Left lung (tissue), 10 donors: ENCODE results near the gene WDR20. TPM values are rescaled to one million over a fixed set of nuclear protein-coding genes. Genes with fewer than 3 reads are reported as not detected.

Experiments used
- ATAC-seq: fragments of 200-7000 bp; cut with Tn5 transposase; one replicate; pipeline ENCODE4 v1.9.1; 2020; ENCODE audit warnings: moderate library complexity
- DNase-seq, 4 donors: peaks; one replicate each; pipeline ENCODE4 v3.0.0-alpha.2; 2013 to 2020
- H3K27ac ChIP-seq, 2 donors: fragments of 200-600 bp; sonication (generic) in 1 of 2; one replicate each; pipeline versions ENCODE4 v1.5.0 to v1.8.0; 2020 to 2021
- H3K27me3 ChIP-seq, 2 donors: fragments of 200-600 bp; sonication (generic) in 1 of 2; one replicate each; pipeline versions ENCODE4 v1.5.0 to v1.8.0; 2020 to 2021
- H3K36me3 ChIP-seq, 2 donors: fragments of 200-600 bp; sonication (generic) in 1 of 2; one replicate each; pipeline versions ENCODE4 v1.5.0 to v1.8.0; 2020 to 2021
- H3K4me1 ChIP-seq, 2 donors: fragments of 200-600 bp; one replicate each; pipeline ENCODE4 v1.8.0; 2021
- H3K4me3 ChIP-seq, 2 donors: fragments of 200-600 bp; sonication (generic) in 1 of 2; one replicate each; pipeline versions ENCODE4 v1.5.0 to v1.8.0; 2020 to 2021; ENCODE audit warnings: mild to moderate bottlenecking in 1 of 2
- H3K9me3 ChIP-seq, 2 donors: fragments of 200-600 bp; sonication (generic) in 1 of 2; one replicate each; pipeline versions ENCODE4 v1.5.0 to v1.8.0; 2020 to 2021
- intact Hi-C, 2 donors: fragments of 100-400 bp; cut with DNase I; formaldehyde crosslinking; loops; one replicate each; pipeline versions ENCODE4 v1.11.2 to v1.14.2; 2022
- polyA plus RNA-seq, 6 donors: library from polyadenylated mRNA; unstranded; fragments of 120-200 nt; gene quantifications; one replicate each; pipeline ENCODE4 v1.2.1, GENCODE V29; 2013; ENCODE audit not compliant: insufficient read length in 6 of 6
- total RNA-seq, 2 donors: library from RNA; stranded (reverse); fragmentation: NEBNext Ultra II Directional; extraction: Animal tissue kit (Norgen Biotek cat#: 25700); gene quantifications; one replicate each; pipeline ENCODE4 v1.2.1, GENCODE V29; 2021
- TF ChIP-seq, protein P1 (sequence below), 2 donors: fragments of 200-600 bp; sonication (generic) in 1 of 2; IDR thresholded peaks; one replicate each; pipeline versions ENCODE4 v1.5.0 to v1.8.0; 2021; ENCODE audit warnings: antibody characterized with exemption in 2 of 2
- donor health status: DM: no; HTN: yes; CAD: no.
- donor health status: DM: no; HTN: no; CAD: no.

WDR20 gene
- total and polyA plus RNA-seq, 8 donors = 22.4 to 28.4 (median 26.2) TPM

DNA sequence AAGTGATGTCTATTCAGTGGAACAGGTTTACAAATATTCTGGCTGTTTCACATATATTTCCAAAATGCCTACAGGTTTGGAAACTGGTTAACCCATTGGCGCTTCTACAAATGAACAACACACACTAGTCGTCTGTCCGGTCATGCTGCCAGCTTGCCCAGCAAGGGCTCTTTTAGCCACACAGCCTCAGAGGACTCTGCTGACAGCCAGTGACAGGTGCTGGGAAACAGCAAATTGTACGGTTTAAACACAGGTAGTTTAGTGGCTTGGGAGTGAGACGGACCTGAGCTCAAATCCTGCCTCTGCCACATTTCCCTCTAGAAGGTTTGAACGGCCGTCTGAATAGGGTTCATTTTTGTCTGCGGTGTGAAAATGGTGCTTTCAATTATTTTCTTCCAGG, 111.5 kb downstream of the WDR20 start:
- Histone ChIP-seq H3K4me1 (no peaks in the 10 kb centered on the region), H3K9me3 (no peaks in the 10 kb centered on the region), H3K27ac (no peak overlapping the region), H3K27me3 (no peaks in the 10 kb centered on the region), H3K4me3 (no peak overlapping the region), H3K36me3 (no peaks in the 10 kb centered on the region)
- TF ChIP-seq, protein P1, sequence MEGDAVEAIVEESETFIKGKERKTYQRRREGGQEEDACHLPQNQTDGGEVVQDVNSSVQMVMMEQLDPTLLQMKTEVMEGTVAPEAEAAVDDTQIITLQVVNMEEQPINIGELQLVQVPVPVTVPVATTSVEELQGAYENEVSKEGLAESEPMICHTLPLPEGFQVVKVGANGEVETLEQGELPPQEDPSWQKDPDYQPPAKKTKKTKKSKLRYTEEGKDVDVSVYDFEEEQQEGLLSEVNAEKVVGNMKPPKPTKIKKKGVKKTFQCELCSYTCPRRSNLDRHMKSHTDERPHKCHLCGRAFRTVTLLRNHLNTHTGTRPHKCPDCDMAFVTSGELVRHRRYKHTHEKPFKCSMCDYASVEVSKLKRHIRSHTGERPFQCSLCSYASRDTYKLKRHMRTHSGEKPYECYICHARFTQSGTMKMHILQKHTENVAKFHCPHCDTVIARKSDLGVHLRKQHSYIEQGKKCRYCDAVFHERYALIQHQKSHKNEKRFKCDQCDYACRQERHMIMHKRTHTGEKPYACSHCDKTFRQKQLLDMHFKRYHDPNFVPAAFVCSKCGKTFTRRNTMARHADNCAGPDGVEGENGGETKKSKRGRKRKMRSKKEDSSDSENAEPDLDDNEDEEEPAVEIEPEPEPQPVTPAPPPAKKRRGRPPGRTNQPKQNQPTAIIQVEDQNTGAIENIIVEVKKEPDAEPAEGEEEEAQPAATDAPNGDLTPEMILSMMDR (IDR thresholded peaks at IDR 0.05) = no peak
- intact Hi-C loops = no loop called here
- ATAC-seq = no peak
- DNase-seq = no peak

DNA sequence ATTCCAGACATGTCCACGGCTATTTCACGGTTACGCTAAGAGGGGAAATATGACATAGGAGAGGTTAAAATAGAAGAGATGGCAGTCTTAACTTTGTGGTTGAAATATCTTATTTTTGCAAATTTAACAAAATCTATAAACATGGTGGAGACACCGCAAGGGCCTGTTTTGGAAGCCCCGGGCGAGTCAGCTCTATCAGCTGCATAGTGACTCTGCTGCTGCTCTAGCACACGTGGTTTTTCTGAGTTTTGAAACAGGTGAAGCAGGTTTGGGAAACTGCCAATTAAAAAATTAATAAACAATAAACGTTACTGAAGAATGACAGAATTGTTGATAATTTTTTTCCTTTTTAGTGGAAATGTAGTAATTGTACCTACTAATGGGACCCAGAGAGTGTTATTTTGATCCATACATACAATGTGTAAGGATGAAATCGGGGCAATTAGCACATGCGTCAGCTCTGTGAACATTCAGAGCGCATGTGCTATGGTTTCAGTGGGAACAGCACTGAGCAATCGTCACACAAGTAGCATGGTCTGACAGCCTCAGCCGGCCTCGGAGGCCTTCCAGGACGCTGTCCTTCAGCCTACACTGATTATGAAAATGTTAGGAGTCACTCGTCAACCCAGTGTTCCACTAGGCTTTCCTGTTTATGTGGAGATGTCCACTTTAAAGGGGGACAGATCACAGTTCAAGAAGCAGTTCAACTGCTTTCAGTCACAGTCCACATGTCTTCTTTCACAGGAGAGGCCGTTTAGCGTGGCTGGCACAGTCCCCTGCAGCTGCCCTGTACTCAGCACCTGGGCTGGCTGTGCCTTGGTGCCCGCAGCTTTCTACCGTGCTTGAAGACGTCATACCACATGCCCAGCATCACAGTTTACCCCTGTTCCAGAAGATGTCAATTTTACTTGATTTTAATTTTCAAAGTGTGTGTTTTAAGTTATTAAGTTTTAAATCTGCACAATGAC, 113.4 kb downstream of the WDR20 start:
- Histone ChIP-seq H3K4me3 (no peak overlapping the region), H3K27ac (no peak overlapping the region), H3K36me3 (no peaks in the 10 kb centered on the region), H3K9me3 (no peaks in the 10 kb centered on the region), H3K4me1 (no peaks in the 10 kb centered on the region), H3K27me3 (no peaks in the 10 kb centered on the region)
- DNase-seq (no peak), ATAC-seq (no peak)
- intact Hi-C loops = no loop called here
- TF ChIP-seq, protein P1 (IDR thresholded peaks at IDR 0.05) = no peak

DNA sequence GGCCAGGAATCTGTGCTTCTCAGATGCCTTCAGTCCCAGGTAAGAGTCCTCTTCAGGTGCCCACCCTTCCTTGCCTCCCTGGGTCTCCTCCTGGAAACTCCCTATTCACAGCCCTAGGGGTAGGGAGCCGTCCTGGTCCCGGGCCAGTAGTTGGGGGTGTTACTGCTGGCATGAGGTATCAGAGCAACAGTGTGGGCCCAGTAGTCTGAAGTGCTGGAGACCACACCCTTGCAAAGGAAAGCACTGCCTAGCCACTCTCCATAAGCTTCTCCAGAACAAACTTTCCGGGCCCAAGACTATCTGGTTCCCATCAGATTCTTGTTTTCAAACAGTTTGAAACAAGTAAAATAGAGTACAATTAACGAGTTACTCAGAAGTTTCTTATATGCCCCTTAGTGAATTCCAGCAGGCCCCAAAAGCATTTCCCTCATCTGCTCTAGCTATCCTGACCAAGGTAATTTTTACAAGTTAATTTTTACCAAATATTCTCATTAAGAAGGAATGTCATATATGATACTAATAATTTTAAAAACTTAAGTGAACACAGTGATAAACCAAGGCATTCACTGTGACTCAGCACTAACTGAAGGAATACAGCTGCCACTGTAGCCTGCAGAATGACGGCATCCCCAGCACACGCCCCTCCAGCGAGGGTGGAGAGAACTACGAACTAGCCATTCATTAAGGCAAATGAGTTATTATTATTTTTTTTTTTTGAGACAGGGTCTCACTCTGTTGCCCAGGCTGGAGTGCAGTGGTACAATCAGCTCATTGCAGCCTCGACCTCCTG, 115.9 kb downstream of the WDR20 start:
- peak; percentile 76 for ATAC-seq
- intact Hi-C loops = no loop called here
- Histone ChIP-seq H3K4me1 (no peaks in the 10 kb centered on the region), H3K9me3 (no peaks in the 10 kb centered on the region), H3K27me3 (no peaks in the 10 kb centered on the region), H3K27ac (peak overlapping the region; percentile 5 to 76), H3K36me3 (no peaks in the 10 kb centered on the region), H3K4me3 (no peak overlapping the region)
- TF ChIP-seq, protein P1 (IDR thresholded peaks at IDR 0.05) = no peak
- DNase-seq = no peak

DNA sequence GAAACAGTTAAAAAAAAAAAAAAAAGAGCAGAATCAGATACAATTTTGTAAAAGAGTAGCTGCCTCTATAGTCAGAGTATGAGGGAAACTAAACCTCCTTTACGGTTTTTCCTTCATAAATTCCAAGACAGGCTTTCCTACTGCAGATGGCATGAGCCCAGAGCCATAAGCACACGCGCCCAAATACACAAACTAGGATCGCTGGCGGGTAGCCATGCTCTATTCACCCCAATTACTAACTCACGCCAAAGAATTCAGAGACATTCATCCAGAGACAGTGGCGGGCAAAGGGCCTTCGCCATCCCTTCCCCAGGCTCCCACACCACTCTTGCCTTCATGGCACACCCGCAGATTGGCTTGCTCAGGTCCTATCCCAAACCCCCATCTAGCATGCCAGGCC, 117.0 kb downstream of the WDR20 start:
- Histone ChIP-seq H3K27ac (no peak overlapping the region), H3K9me3 (no peaks in the 10 kb centered on the region), H3K4me1 (no peaks in the 10 kb centered on the region), H3K4me3 (no peak overlapping the region), H3K27me3 (no peaks in the 10 kb centered on the region), H3K36me3 (no peaks in the 10 kb centered on the region)
- TF ChIP-seq, protein P1 (IDR thresholded peaks at IDR 0.05) = no peak
- ATAC-seq (no peak), DNase-seq (peak in 2 of 4 donors; percentile 37 to 41)
- intact Hi-C loops = no loop called here

DNA sequence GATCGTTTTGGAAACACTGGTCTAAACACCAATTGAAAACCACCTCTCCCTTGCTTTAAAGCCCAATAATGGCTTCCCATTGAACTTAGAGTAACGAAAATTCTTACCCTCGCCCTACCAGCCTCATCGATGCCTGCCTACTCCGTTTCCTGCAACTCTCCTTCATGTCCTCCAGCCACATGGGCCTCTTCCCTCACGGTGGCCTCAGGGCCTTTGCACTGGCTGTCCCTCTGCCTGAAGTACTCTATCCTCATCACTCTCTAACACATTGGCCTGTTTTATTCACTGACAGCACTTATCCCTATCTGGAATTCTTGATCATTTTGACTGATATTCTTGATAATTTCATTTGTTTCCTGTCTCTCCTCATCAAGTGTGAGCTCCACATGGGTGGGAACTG, 118.4 kb downstream of the WDR20 start:
- Histone ChIP-seq H3K4me1 (no peaks in the 10 kb centered on the region), H3K9me3 (no peaks in the 10 kb centered on the region), H3K4me3 (no peak overlapping the region), H3K36me3 (no peaks in the 10 kb centered on the region), H3K27ac (no peak overlapping the region), H3K27me3 (no peaks in the 10 kb centered on the region)
- TF ChIP-seq, protein P1 (IDR thresholded peaks at IDR 0.05) = no peak
- intact Hi-C loops = no loop called here
- DNase-seq (no peak), ATAC-seq (no peak)
